ENCODE measurements around the gene AFF2. TPM values are rescaled to one million over a fixed set of nuclear protein-coding genes. Genes with fewer than 3 reads are reported as not detected.

Gene AFF2
- total and polyA plus RNA-seq, 4 donors, result 1.2 to 13.0 (median 3.9) TPM

GRCh38 chrX:148542481-148543255, 42.3 kb downstream of the AFF2 start:
- no peaks in the 10 kb centered on the region for H3K9me3 ChIP-seq (ENCODE audit: control insufficient read depth in 4 of 4, insufficient read depth in 3 of 4, low read length in 3 of 4)
- H3K27me3 ChIP-seq (ENCODE audit: control insufficient read depth in 3 of 3, insufficient read depth in 3 of 3, low read length in 2 of 3), result peaks cover 0 to 6% (median 0%) of the 10 kb centered on the region in 3 donors
- no peak for TF ChIP-seq CTCF (IDR thresholded peaks at IDR 0.05; ENCODE audit: control extremely low read depth, extremely low read depth)
- no peak overlapping the region for H3K4me3 ChIP-seq
- no peak overlapping the region for H3K27ac ChIP-seq (ENCODE audit: low read depth in 1 of 2, low read length in 1 of 2)
- ATAC-seq (ENCODE audit: insufficient read depth, low FRiP score), result no peak
- WGBS, 2 donors, result 59 to 62% methylated on average over 5 of the region's 5 CpGs
- no peak overlapping the region for H3K9ac ChIP-seq (ENCODE audit: insufficient read depth in 1 of 2, low read length in 2 of 2)
- no peak for DNase-seq
- no peaks in the 10 kb centered on the region for H3K36me3 ChIP-seq (ENCODE audit: control insufficient read depth in 4 of 4, insufficient read depth in 4 of 4, low read length in 4 of 4)
- H3K4me1 ChIP-seq (ENCODE audit: control insufficient read depth in 5 of 5, insufficient read depth in 5 of 5, low read length in 5 of 5), result peaks cover 0 to 2% (median 0%) of the 10 kb centered on the region in 5 donors

- Histone ChIP-seq H3K27ac (ENCODE audit: low read depth in 1 of 2, low read length in 1 of 2) (no peak overlapping the region), H3K9me3 (ENCODE audit: control insufficient read depth in 4 of 4, insufficient read depth in 3 of 4, low read length in 3 of 4) (peaks cover 0 to 3% (median 0%) of the 10 kb centered on the region in 4 donors), H3K4me1 (ENCODE audit: control insufficient read depth in 5 of 5, insufficient read depth in 5 of 5, low read length in 5 of 5) (no peaks in the 10 kb centered on the region), H3K4me3 (no peak overlapping the region), H3K27me3 (ENCODE audit: control insufficient read depth in 3 of 3, insufficient read depth in 3 of 3, low read length in 2 of 3) (no peaks in the 10 kb centered on the region), H3K36me3 (ENCODE audit: control insufficient read depth in 4 of 4, insufficient read depth in 4 of 4, low read length in 4 of 4) (no peaks in the 10 kb centered on the region), H3K9ac (ENCODE audit: insufficient read depth in 1 of 2, low read length in 2 of 2) (no peak overlapping the region)
- ATAC-seq (ENCODE audit: insufficient read depth, low FRiP score), result no peak
- no peak for DNase-seq
- 50 to 100% methylated on average over 2 of the region's 2 CpGs for WGBS, 2 donors
- no peak for TF ChIP-seq CTCF (IDR thresholded peaks at IDR 0.05; ENCODE audit: control extremely low read depth, extremely low read depth)
Observed at GRCh38 chrX:148552775-148553174, 52.4 kb downstream of the AFF2 start.

GRCh38 chrX:148555101-148555500, 54.7 kb downstream of the AFF2 start:
- Histone ChIP-seq H3K36me3 (ENCODE audit: control insufficient read depth in 4 of 4, insufficient read depth in 4 of 4, low read length in 4 of 4) (no peaks in the 10 kb centered on the region), H3K9ac (ENCODE audit: insufficient read depth in 1 of 2, low read length in 2 of 2) (no peak overlapping the region), H3K4me3 (no peak overlapping the region), H3K27ac (ENCODE audit: low read depth in 1 of 2, low read length in 1 of 2) (no peak overlapping the region), H3K27me3 (ENCODE audit: control insufficient read depth in 3 of 3, insufficient read depth in 3 of 3, low read length in 2 of 3) (no peaks in the 10 kb centered on the region), H3K4me1 (ENCODE audit: control insufficient read depth in 5 of 5, insufficient read depth in 5 of 5, low read length in 5 of 5) (no peaks in the 10 kb centered on the region), H3K9me3 (ENCODE audit: control insufficient read depth in 4 of 4, insufficient read depth in 3 of 4, low read length in 3 of 4) (peaks cover 0 to 3% (median 0%) of the 10 kb centered on the region in 4 donors)
- 73 to 87% methylated on average over 3 of the region's 3 CpGs for WGBS, 2 donors
- TF ChIP-seq CTCF (IDR thresholded peaks at IDR 0.05; ENCODE audit: control extremely low read depth, extremely low read depth), result no peak
- ATAC-seq (ENCODE audit: insufficient read depth, low FRiP score), result no peak
- DNase-seq, result no peak
